Measurements from ENCODE around the gene MAP7D1.

- TF ChIP-seq EZH2 (IDR thresholded peaks at IDR 0.05; ENCODE audit: insufficient read depth, poor library complexity, severe bottlenecking) (no peak), EZH2phosphoT487 (IDR thresholded peaks at IDR 0.05; ENCODE audit: insufficient read depth, low read depth) (no peak)
Measured at GRCh38 chr1:36225283-36225899, 69.4 kb downstream of the MAP7D1 start.

Measured in GM23248 (cell line).